ENCODE results near the gene PVR. TPM values are rescaled to one million over a fixed set of nuclear protein-coding genes. Genes with fewer than 3 reads are reported as not detected.

Gene PVR
- total and polyA plus RNA-seq, 2 of the 4 experiments (the other 2 are of a cell fraction), result 106 to 122 TPM

GRCh38 chr19:44703336-44704078, 59.8 kb downstream of the PVR start:
- in situ Hi-C loops (cut with MboI; ENCODE audit: low sequenced_read_pairs) (no loop called here), intact Hi-C loops (cut with micrococcal nuclease) (no loop called here), dilution Hi-C loops (cut with HindIII; ENCODE audit: low sequenced_read_pairs, unreplicated experiment) (no loop called here)
- ChIA-PET POLR2A (ENCODE audit: unreplicated experiment) (no interaction called here), CTCF (no interaction called here)
- no peak overlapping the region for H2BK120ac ChIP-seq (ENCODE audit: low read depth, low read length)
- no peak overlapping the region for H4K91ac ChIP-seq (ENCODE audit: insufficient read depth, low read depth, low read length)
- TF ChIP-seq MAZ (IDR thresholded peaks at IDR 0.05; ENCODE audit: borderline replicate concordance, low read depth, low read length), result no peak
- TF ChIP-seq CTCF (conservative IDR thresholded peaks at IDR 0.05; ENCODE audit: low read depth, low read length), result no peak
- no peak for TF ChIP-seq FOS (IDR thresholded peaks at IDR 0.05; ENCODE audit: low read depth, low read length)
- TF ChIP-seq CEBPB (IDR thresholded peaks at IDR 0.05; ENCODE audit: low read depth, low read length), result no peak
- TF ChIP-seq ELK1 (IDR thresholded peaks at IDR 0.05; ENCODE audit: borderline replicate concordance, low read depth, low read length), result no peak
- no peak for TF ChIP-seq RFX5 (IDR thresholded peaks at IDR 0.05; ENCODE audit: low read depth, low read length)
- TF ChIP-seq POLR2A (IDR thresholded peaks at IDR 0.05; ENCODE audit: low read depth, low read length), result no peak
- no peak for TF ChIP-seq CHD1 (IDR thresholded peaks at IDR 0.05; ENCODE audit: low read depth, low read length)
- no peak for TF ChIP-seq SMC3 (IDR thresholded peaks at IDR 0.05; ENCODE audit: low read depth, low read length)
- TF ChIP-seq MXI1 (IDR thresholded peaks at IDR 0.05; ENCODE audit: borderline replicate concordance, low read depth, low read length), result no peak
- TF ChIP-seq BHLHE40 (IDR thresholded peaks at IDR 0.05; ENCODE audit: low read depth, low read length), result no peak
- no peak for TF ChIP-seq MAFK (IDR thresholded peaks at IDR 0.05; ENCODE audit: low read depth, low read length)
- TF ChIP-seq NFE2L2 (IDR thresholded peaks at IDR 0.05; ENCODE audit: low read depth, low read length), result no peak
- H3K4ac ChIP-seq (ENCODE audit: low read depth, low read length), result no peak overlapping the region
- no peak overlapping the region; the same call in 1 of the 2 replicates for H2AK5ac ChIP-seq (ENCODE audit: low read depth, low read length)
- no peak overlapping the region for H3K4me2 ChIP-seq (ENCODE audit: low read depth, low read length)
- H2BK5ac ChIP-seq (ENCODE audit: low read depth, low read length, poor library complexity, severe bottlenecking), result no peak overlapping the region
- H3K9me1 ChIP-seq (ENCODE audit: insufficient read depth, low read length), result no peaks in the 10 kb centered on the region
- no peak overlapping the region for H3K9ac ChIP-seq (ENCODE audit: low read depth, low read length)
- no peaks in the 10 kb centered on the region for H3K4me1 ChIP-seq (ENCODE audit: control insufficient read depth, insufficient read depth, low read length)
- H2BK20ac ChIP-seq (ENCODE audit: low read depth, low read length), result no peak overlapping the region
- peaks cover 12% of the 10 kb centered on the region for H3K27me3 ChIP-seq (ENCODE audit: control insufficient read depth, insufficient read depth, low read length)
- H2AK9ac ChIP-seq (replicated peaks; ENCODE audit: low read depth, low read length, poor library complexity), result peak overlapping the region; percentile 28
- no peak overlapping the region for H3K4me3 ChIP-seq (ENCODE audit: insufficient read depth, low read depth, low read length)
- no peak overlapping the region for H3K18ac ChIP-seq (ENCODE audit: low read depth, low read length)
- no peak overlapping the region for H3K14ac ChIP-seq (replicated peaks; ENCODE audit: low read depth, low read length)
- ATAC-seq (ENCODE audit: low read depth) (no peak), DNase-seq (no peak)
- H4K8ac ChIP-seq (ENCODE audit: low read depth in 2 of 2, low read length in 2 of 2), result no peak overlapping the region
- H3K36me3 ChIP-seq (ENCODE audit: control insufficient read depth, insufficient read depth, low read length), result no peaks in the 10 kb centered on the region
- H3K23ac ChIP-seq (ENCODE audit: low read depth, low read length), result no peak overlapping the region
- no peaks in the 10 kb centered on the region for H4K20me1 ChIP-seq (ENCODE audit: insufficient read depth, low read length)
- H3K79me1 ChIP-seq (ENCODE audit: low read depth in 1 of 2, low read length in 2 of 2), result no peaks in the 10 kb centered on the region
- H2AFZ ChIP-seq (replicated peaks; ENCODE audit: low read length, poor library complexity), result no peak overlapping the region
- H3K9me3 ChIP-seq (ENCODE audit: control insufficient read depth, insufficient read depth, low read length), result no peaks in the 10 kb centered on the region
- H2BK15ac ChIP-seq (ENCODE audit: low read depth, low read length), result no peak overlapping the region
- H3K56ac ChIP-seq (ENCODE audit: extremely low read depth, insufficient read depth, low read length), result no peak overlapping the region
- 89% methylated on average over 23 of the region's 28 CpGs; no CpG with 5 or more reads in 1 of the 2 experiments for WGBS, 2 experiments (ENCODE audit: extremely low coverage in 2 of 2, insufficient read length in 1 of 2)
- H4K5ac ChIP-seq (ENCODE audit: low read depth, low read length), result no peak overlapping the region
- no peak overlapping the region for H3K27ac ChIP-seq (ENCODE audit: insufficient read depth, low read length)
- no TSS peak for BruUV-seq (replicated peaks)
